SHP77 treated with DMSO at 0.1 percent for 48 hours (cell line): Measurements from ENCODE around the gene ZNF771.
A peak's percentile ranks its signal among the peaks of the same experiment; 100 is the strongest.

Source experiments
- DNase-seq: peaks from one replicate; lab custom pipeline; 2025; lab: John Stamatoyannopoulos, UW

The ZNF771 gene

GRCh38 chr16:30398661-30399434 lies 8.6 kb upstream of the ZNF771 start:
- DNase-seq, result no peak

- DNase-seq, result no peak
Observed at GRCh38 chr16:30399435-30400186, 7.8 kb upstream of the ZNF771 start.

- no peak for DNase-seq
Observed at GRCh38 chr16:30401768-30402425, 5.5 kb upstream of the ZNF771 start.

- DNase-seq, result no peak
Observed at GRCh38 chr16:30406795-30407101, 658 bp upstream of the ZNF771 start.

- no peak for DNase-seq
Observed at GRCh38 chr16:30407804-30408534, 563 bp downstream of the ZNF771 start.

- peak; percentile 89 for DNase-seq
Observed at GRCh38 chr16:30409125-30410060, 2.0 kb downstream of the ZNF771 start.

GRCh38 chr16:30413112-30413806 lies 5.9 kb downstream of the ZNF771 start:
- no peak for DNase-seq

- no peak for DNase-seq
Observed at GRCh38 chr16:30414159-30414558, 6.8 kb downstream of the ZNF771 start.

- no peak for DNase-seq
Observed at GRCh38 chr16:30416047-30416603, 8.7 kb downstream of the ZNF771 start.

GRCh38 chr16:30416624-30417528 lies 9.5 kb downstream of the ZNF771 start:
- DNase-seq, result no peak

- peak; percentile 96 for DNase-seq
Observed at GRCh38 chr16:30417529-30418349, 10.3 kb downstream of the ZNF771 start.

GRCh38 chr16:30418350-30419181 lies 11.2 kb downstream of the ZNF771 start:
- DNase-seq, result no peak

- DNase-seq, result no peak
Observed at GRCh38 chr16:30421010-30421409, 13.6 kb downstream of the ZNF771 start.

GRCh38 chr16:30428055-30428454 lies 20.6 kb downstream of the ZNF771 start:
- no peak for DNase-seq

- DNase-seq, result no peak
Observed at GRCh38 chr16:30429418-30429677, 21.9 kb downstream of the ZNF771 start.

- peak; percentile 99 for DNase-seq
Observed at GRCh38 chr16:30429678-30430427, 22.4 kb downstream of the ZNF771 start, which contains the start of gene DCTPP1. Gene DCTPP1 (minus strand): TSS chr16:30430030. CDS start chr16:30429980, 50 bp downstream.
